HCT116 (cell line): ENCODE data around the gene GRM4. TPM values are rescaled to one million over a fixed set of nuclear protein-coding genes. Genes with fewer than 3 reads are reported as not detected.

ENCODE experiments used
- ATAC-seq: fragments of 200-7000 bp; cut with Tn5 transposase; 2 replicates; pipeline ENCODE4 v1.9.1; 2020; ENCODE audit warnings: mild to moderate bottlenecking, moderate library complexity
- BruUV-seq: library from RNA; stranded (reverse); fragments of 400-500 nt; replicated peaks from 2 replicates; lab custom pipeline; 2021; lab: Mats Ljungman, UMichigan
- CTCF ChIA-PET: fragments of 300-600 bp; sonication (Branson Sonifier 250); formaldehyde crosslinking; loops from one replicate; lab custom pipeline; 2021; ENCODE audit warnings: antibody characterized with exemption; lab: Charles Lee
- POLR2A ChIA-PET: fragments of 300-600, 350-600 bp; sonication (Branson Sonifier 250); formaldehyde crosslinking; loops from one replicate; lab custom pipeline; 2021; ENCODE audit warnings: antibody characterized with exemption; lab: Charles Lee
- RAD21 ChIA-PET, 2 experiments: fragments of 300-600 bp; sonication (Branson Sonifier 250); formaldehyde crosslinking; loops; one replicate each; lab custom pipeline; 2023; ENCODE audit warnings: low total read pairs in 2 of 2; ENCODE audit not compliant: uncharacterized antibody in 2 of 2, unreplicated experiment in 2 of 2, low non-redundant PET in 1 of 2; lab: Charles Lee
- DNase-seq: peaks from one replicate; pipeline ENCODE4 v3.0.0-alpha.2; 2010; ENCODE audit warnings: low read depth, low spot score
- H2AFZ ChIP-seq: fragments of 200-600 bp; shearing (Covaris generic), sonication (generic); 2 replicates; pipeline ENCODE4 v1.6.1; 2017; ENCODE audit warnings: low read depth, mixed run types, mixed read lengths, antibody characterized with exemption, low read length; ENCODE audit not compliant: poor library complexity, severe bottlenecking
- H3K27ac ChIP-seq: 2 replicates; pipeline ENCODE4 v1.5.1; 2012; ENCODE audit warnings: low read depth, low read length
- H3K27me3 ChIP-seq: fragments of 200-600 bp; sonication (generic); 2 replicates; pipeline ENCODE4 v1.6.1; 2016; ENCODE audit warnings: mixed run types, low read length, mixed read lengths; ENCODE audit not compliant: insufficient read depth
- H3K36me3 ChIP-seq, 2 experiments: fragments of 200-500 bp in 1 of 2; fragments of 200-600 bp in 1 of 2; sonication (Bioruptor generic) in 1 of 2; sonication (generic) in 1 of 2; 2 replicates each; pipeline versions ENCODE4 v1.5.1 to v1.6.1; 2014 to 2016; ENCODE audit warnings: low read length in 2 of 2, inconsistent platforms in 1 of 2, mixed read lengths in 1 of 2, mixed run types in 1 of 2; ENCODE audit not compliant: insufficient read depth in 2 of 2, control insufficient read depth in 1 of 2
- H3K4me1 ChIP-seq, 2 experiments: fragments of 200-600 bp in 1 of 2; sonication (generic) in 1 of 2; 2 replicates each; pipeline versions ENCODE4 v1.5.1 to v1.6.1; 2012 to 2017; ENCODE audit warnings: low read length in 2 of 2, inconsistent platforms in 1 of 2, mild to moderate bottlenecking in 1 of 2, mixed read lengths in 1 of 2, mixed run types in 1 of 2, moderate library complexity in 1 of 2; ENCODE audit not compliant: insufficient read depth in 2 of 2, control insufficient read depth in 1 of 2
- H3K4me2 ChIP-seq: fragments of 200-600 bp; sonication (generic); 2 replicates; pipeline ENCODE4 v1.6.1; 2017; ENCODE audit warnings: mixed run types, low read length, mixed read lengths
- H3K4me3 ChIP-seq, 2 experiments: fragments of 200-600 bp in 1 of 2; sonication (generic) in 1 of 2; replicated peaks in 1 of 2; 2 replicates each; pipeline ENCODE4 v1.5.1; 2011 to 2016; ENCODE audit warnings: low read length in 2 of 2, control low read depth in 1 of 2, low read depth in 1 of 2, mild to moderate bottlenecking in 1 of 2, mixed read lengths in 1 of 2, mixed run types in 1 of 2
- H3K79me2 ChIP-seq: fragments of 200-600 bp; sonication (generic); 2 replicates; pipeline ENCODE4 v1.6.1; 2017; ENCODE audit warnings: mild to moderate bottlenecking, mixed run types, low read length, moderate library complexity, mixed read lengths; ENCODE audit not compliant: insufficient read depth
- H3K9ac ChIP-seq: fragments of 200-600 bp; sonication (generic); 2 replicates; pipeline ENCODE4 v1.6.1; 2016; ENCODE audit warnings: low read length, mixed read lengths
- H3K9me2 ChIP-seq: fragments of 200-600 bp; sonication (generic), shearing (Covaris generic); 2 replicates; pipeline ENCODE4 v1.6.1; 2017; ENCODE audit warnings: mixed run types, mild to moderate bottlenecking, moderate library complexity; ENCODE audit not compliant: insufficient read depth
- H3K9me3 ChIP-seq, 2 experiments: fragments of 200-500 bp in 1 of 2; fragments of 200-600 bp in 1 of 2; sonication (Bioruptor generic) in 1 of 2; sonication (generic) in 1 of 2; 2 replicates each; pipeline ENCODE4 v1.6.1; 2014 to 2017; ENCODE audit warnings: low read length in 2 of 2, mixed read lengths in 2 of 2, inconsistent platforms in 1 of 2, low read depth in 1 of 2, mild to moderate bottlenecking in 1 of 2, mixed run types in 1 of 2, moderate library complexity in 1 of 2; ENCODE audit not compliant: control insufficient read depth in 1 of 2, insufficient read depth in 1 of 2
- H4K20me1 ChIP-seq: fragments of 200-600 bp; sonication (generic), shearing (Covaris generic); 2 replicates; pipeline ENCODE4 v1.6.1; 2017; ENCODE audit warnings: mixed run types, mild to moderate bottlenecking, moderate library complexity; ENCODE audit not compliant: insufficient read depth
- CBX3 ChIP-seq: IDR thresholded peaks from 2 replicates; pipeline ENCODE4 v1.6.1; 2012; ENCODE audit warnings: low read depth
- CEBPB ChIP-seq: IDR thresholded peaks from 2 replicates; pipeline ENCODE4 v1.6.1; 2012; ENCODE audit warnings: low read depth
- EZH2 ChIP-seq: fragments of 200-600 bp; sonication (generic); IDR thresholded peaks from 2 replicates; pipeline ENCODE4 v1.6.1; 2017; ENCODE audit warnings: antibody characterized with exemption, mixed run types
- EZH2phosphoT487 ChIP-seq: fragments of 200-600 bp; IDR thresholded peaks from 2 replicates; pipeline ENCODE4 v1.6.1; 2018; ENCODE audit warnings: antibody characterized with exemption, borderline replicate concordance
- FOSL1 ChIP-seq: IDR thresholded peaks from 2 replicates; pipeline ENCODE4 v1.6.1; 2012; ENCODE audit warnings: low read depth
- JUND ChIP-seq: IDR thresholded peaks from 2 replicates; pipeline ENCODE4 v1.6.1; 2012
- POLR2A ChIP-seq: IDR thresholded peaks from 2 replicates; pipeline ENCODE4 v1.7.0; 2011; ENCODE audit warnings: borderline replicate concordance; ENCODE audit not compliant: insufficient read depth, insufficient read length; ENCODE audit errors: extremely low read depth
- POLR2AphosphoS5 ChIP-seq: IDR thresholded peaks from 2 replicates; pipeline ENCODE4 v1.6.1; 2011; ENCODE audit warnings: mild to moderate bottlenecking, low read depth, low read length, moderate library complexity
- RAD21 ChIP-seq: IDR thresholded peaks from 2 replicates; pipeline ENCODE4 v1.6.1; 2012; ENCODE audit warnings: low read depth, mild to moderate bottlenecking
- SIN3A ChIP-seq: IDR thresholded peaks from 2 replicates; pipeline ENCODE4 v1.6.1; 2012; ENCODE audit warnings: low read depth
- SP1 ChIP-seq: IDR thresholded peaks from 2 replicates; pipeline ENCODE4 v1.6.1; 2012; ENCODE audit warnings: low read depth
- SRF ChIP-seq: IDR thresholded peaks from 2 replicates; pipeline ENCODE4 v1.6.1; 2012; ENCODE audit warnings: low read depth
- YY1 ChIP-seq: IDR thresholded peaks from 2 replicates; pipeline ENCODE4 v1.6.1; 2011; ENCODE audit warnings: low read length, low read depth, moderate library complexity, mild to moderate bottlenecking; ENCODE audit not compliant: insufficient replicate concordance; ENCODE audit errors: extremely low read depth
- ZNF274 ChIP-seq: fragments of 200-500 bp; sonication (Bioruptor generic); IDR thresholded peaks from 2 replicates; pipeline ENCODE4 v1.6.1; 2014; ENCODE audit warnings: mild to moderate bottlenecking, low read depth, low read length, inconsistent platforms
- intact Hi-C: fragments of 100-400 bp; cut with micrococcal nuclease; formaldehyde crosslinking; loops from 2 replicates; pipeline ENCODE4 v1.10.0; 2022
- total RNA-seq: library from RNA; stranded (reverse); gene quantifications from one replicate; pipeline ENCODE4 v1.2.1, GENCODE V29; 2021; ENCODE audit not compliant: unreplicated experiment
- TF ChIP-seq, protein P1 (sequence below): IDR thresholded peaks from 2 replicates; pipeline ENCODE4 v1.6.1; 2012; ENCODE audit warnings: low read depth

GRM4 gene
- total RNA-seq, 1 experiment from 2014 or later: 2.6 TPM

DNA sequence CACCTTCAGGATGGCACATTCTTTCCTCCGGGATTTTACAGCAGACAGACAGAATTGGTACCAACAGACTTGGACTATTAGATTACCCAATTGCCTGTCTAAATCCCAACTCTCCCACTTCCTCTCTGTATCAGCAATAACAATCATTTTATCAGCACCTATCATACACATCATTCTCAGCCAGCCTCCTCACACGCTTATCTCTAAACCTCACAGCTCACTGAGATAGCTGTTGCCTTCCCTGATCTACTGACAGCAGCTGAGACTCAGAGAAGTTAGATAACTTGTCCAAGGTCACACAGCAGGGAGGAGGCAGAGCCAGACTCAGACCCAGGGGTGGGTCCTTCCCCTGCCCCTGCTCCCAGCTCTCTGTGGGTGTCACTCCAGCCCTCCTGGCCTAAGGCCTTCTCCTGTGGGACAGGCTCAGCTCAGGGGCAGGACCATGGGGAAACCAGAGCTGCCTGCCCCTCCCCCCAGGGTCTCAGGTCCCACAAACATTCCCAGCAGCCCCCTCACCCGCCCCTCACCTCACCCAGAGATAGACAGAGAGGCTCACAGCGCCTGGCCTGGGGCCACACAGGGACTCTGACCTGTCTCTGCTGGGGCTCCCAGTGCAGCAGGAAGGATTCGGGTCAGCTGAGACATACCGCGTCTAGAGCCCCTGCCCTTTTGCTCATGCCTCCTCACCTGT lies 92.8 kb downstream of the GRM4 start:
- Histone ChIP-seq H3K4me1 (peaks cover 8 to 21% of the 10 kb centered on the region in 2 experiments; a peak in 3 of 4 replicates), H3K27me3 (no peaks in the 10 kb centered on the region), H3K27ac (no peak overlapping the region), H3K4me3 (no peak overlapping the region), H3K4me2 (no peak overlapping the region), H4K20me1 (no peaks in the 10 kb centered on the region), H3K9me3 (no peaks in the 10 kb centered on the region), H3K9ac (no peak overlapping the region), H3K79me2 (no peaks in the 10 kb centered on the region), H3K9me2 (no peaks in the 10 kb centered on the region), H3K36me3 (no peaks in the 10 kb centered on the region), H2AFZ (no peak overlapping the region)
- no peak for ATAC-seq
- BruUV-seq: no TSS peak
- CTCF ChIA-PET: interaction anchor here (1.0 to 2.5 kb wide), 4 partner anchors 14 to 282 kb away, joined by 3 to 14 read pairs (median 4); partner anchors contain the start of gene GRM4
- DNase-seq: no peak
- TF ChIP-seq YY1: no peak
- no peak for TF ChIP-seq RAD21
- TF ChIP-seq SP1: no peak
- TF ChIP-seq SIN3A: no peak
- TF ChIP-seq ZNF274: no peak
- no peak for TF ChIP-seq EZH2phosphoT487
- no peak for TF ChIP-seq FOSL1
- TF ChIP-seq POLR2A: no peak
- TF ChIP-seq, protein P1, sequence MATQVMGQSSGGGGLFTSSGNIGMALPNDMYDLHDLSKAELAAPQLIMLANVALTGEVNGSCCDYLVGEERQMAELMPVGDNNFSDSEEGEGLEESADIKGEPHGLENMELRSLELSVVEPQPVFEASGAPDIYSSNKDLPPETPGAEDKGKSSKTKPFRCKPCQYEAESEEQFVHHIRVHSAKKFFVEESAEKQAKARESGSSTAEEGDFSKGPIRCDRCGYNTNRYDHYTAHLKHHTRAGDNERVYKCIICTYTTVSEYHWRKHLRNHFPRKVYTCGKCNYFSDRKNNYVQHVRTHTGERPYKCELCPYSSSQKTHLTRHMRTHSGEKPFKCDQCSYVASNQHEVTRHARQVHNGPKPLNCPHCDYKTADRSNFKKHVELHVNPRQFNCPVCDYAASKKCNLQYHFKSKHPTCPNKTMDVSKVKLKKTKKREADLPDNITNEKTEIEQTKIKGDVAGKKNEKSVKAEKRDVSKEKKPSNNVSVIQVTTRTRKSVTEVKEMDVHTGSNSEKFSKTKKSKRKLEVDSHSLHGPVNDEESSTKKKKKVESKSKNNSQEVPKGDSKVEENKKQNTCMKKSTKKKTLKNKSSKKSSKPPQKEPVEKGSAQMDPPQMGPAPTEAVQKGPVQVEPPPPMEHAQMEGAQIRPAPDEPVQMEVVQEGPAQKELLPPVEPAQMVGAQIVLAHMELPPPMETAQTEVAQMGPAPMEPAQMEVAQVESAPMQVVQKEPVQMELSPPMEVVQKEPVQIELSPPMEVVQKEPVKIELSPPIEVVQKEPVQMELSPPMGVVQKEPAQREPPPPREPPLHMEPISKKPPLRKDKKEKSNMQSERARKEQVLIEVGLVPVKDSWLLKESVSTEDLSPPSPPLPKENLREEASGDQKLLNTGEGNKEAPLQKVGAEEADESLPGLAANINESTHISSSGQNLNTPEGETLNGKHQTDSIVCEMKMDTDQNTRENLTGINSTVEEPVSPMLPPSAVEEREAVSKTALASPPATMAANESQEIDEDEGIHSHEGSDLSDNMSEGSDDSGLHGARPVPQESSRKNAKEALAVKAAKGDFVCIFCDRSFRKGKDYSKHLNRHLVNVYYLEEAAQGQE: no peak
- no peak for TF ChIP-seq EZH2
- TF ChIP-seq CBX3: no peak
- TF ChIP-seq CEBPB: no peak
- TF ChIP-seq POLR2AphosphoS5: no peak
- TF ChIP-seq JUND: no peak
- no peak for TF ChIP-seq SRF
- POLR2A ChIA-PET: no interaction called here
- intact Hi-C loops: no loop called here
- RAD21 ChIA-PET: no interaction called here
